ENCODE results near the gene MGAT4D.

The MGAT4D gene

DNA sequence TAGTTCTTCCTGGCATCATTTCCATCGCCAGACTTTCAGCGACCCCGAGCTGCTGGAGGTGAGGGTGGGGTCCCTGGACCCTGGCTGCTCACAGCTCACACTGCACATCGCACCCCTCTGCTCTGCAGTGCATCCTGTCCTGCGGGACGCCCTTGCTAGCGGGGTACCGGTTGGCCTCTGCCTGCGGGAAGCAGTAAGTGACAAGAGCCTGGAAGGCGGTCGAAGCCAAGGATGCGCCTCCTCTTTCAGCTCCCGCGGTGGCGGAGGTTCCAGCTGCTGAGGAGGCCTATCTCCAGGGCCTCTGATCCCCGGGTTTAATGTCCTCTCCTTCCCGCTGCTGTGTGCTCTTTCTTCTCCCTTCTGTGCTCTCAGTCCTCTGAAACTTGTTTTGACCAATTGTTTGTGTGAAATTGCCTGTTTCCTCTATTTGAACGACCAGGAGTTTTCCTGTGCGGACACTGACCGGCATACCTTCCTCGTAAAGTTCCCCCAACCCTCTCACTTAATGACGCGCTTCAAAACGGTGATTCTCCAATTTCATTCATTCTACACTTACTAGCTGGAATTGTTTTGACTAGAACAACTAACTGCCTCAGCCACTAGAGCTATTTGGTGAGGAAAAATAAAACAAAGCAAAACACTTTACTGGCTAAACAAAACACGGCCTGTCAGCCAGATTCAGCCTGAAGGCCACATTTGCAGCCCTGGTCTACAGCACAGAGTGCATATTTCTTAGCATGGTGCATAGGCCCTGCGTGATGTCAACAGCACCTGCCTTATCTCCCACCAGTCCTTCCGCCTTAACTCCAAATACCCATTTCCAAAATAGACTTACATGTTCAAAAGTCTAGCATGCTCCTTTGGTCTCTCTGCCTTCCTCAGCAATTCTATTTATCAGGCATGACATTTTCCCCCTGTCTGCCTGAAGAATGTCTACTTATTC, 28.0 kb downstream of the MGAT4D start:
- no peaks in the 10 kb centered on the region for H4K20me1 ChIP-seq (ENCODE audit: insufficient read depth, low read length)
- H3K4me3 ChIP-seq (ENCODE audit: low read depth, low read length, poor library complexity, severe bottlenecking) = no peak overlapping the region
- TF ChIP-seq EZH2 (IDR thresholded peaks at IDR 0.05; ENCODE audit: borderline replicate concordance, low read length) = no peak
- TF ChIP-seq, protein P1, sequence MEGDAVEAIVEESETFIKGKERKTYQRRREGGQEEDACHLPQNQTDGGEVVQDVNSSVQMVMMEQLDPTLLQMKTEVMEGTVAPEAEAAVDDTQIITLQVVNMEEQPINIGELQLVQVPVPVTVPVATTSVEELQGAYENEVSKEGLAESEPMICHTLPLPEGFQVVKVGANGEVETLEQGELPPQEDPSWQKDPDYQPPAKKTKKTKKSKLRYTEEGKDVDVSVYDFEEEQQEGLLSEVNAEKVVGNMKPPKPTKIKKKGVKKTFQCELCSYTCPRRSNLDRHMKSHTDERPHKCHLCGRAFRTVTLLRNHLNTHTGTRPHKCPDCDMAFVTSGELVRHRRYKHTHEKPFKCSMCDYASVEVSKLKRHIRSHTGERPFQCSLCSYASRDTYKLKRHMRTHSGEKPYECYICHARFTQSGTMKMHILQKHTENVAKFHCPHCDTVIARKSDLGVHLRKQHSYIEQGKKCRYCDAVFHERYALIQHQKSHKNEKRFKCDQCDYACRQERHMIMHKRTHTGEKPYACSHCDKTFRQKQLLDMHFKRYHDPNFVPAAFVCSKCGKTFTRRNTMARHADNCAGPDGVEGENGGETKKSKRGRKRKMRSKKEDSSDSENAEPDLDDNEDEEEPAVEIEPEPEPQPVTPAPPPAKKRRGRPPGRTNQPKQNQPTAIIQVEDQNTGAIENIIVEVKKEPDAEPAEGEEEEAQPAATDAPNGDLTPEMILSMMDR (IDR thresholded peaks at IDR 0.05; ENCODE audit: low read length) = no peak
- H3K9ac ChIP-seq (ENCODE audit: low read length) = no peak overlapping the region
- no peaks in the 10 kb centered on the region for H3K4me1 ChIP-seq (ENCODE audit: insufficient read depth, low read length, severe bottlenecking)
- H3K36me3 ChIP-seq (ENCODE audit: insufficient read depth, low read length) = no peaks in the 10 kb centered on the region
- no peak overlapping the region for H3K27ac ChIP-seq (ENCODE audit: low read depth, low read length, poor library complexity, severe bottlenecking)
- no peaks in the 10 kb centered on the region for H3K9me3 ChIP-seq (ENCODE audit: low read length)
- H3K79me2 ChIP-seq (ENCODE audit: insufficient read depth, low read length) = no peaks in the 10 kb centered on the region
- no peaks in the 10 kb centered on the region for H3K27me3 ChIP-seq (ENCODE audit: insufficient read depth, low read length)
- H3K4me2 ChIP-seq (ENCODE audit: low read length) = no peak overlapping the region
- H2AFZ ChIP-seq (ENCODE audit: low read length) = no peak overlapping the region
- H3K9me2 ChIP-seq (ENCODE audit: low read depth, low read length) = no peaks in the 10 kb centered on the region
- H3F3A ChIP-seq (ENCODE audit: insufficient read depth, low read length) = no peaks in the 10 kb centered on the region

DNA sequence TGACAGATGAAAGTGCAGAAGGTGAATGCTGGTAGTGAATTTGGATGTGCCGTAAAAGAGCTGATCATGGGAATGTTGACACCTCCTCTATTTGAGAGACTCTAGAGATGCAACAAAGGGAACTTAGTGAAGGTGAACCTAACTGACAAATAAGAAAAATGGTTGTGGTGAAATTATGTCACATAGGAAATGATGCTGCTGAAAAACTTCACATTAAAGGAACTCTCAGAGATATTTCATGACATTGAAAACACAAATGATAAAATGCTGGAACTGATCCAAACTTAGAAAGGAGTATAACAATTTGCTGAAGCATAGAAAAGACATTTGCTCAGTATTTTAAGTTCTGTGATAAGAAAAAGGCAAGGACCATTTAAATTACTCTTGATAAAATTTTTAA, 31.9 kb downstream of the MGAT4D start:
- no peaks in the 10 kb centered on the region for H3F3A ChIP-seq (ENCODE audit: insufficient read depth, low read length)
- no peak overlapping the region for H3K4me3 ChIP-seq (ENCODE audit: low read depth, low read length, poor library complexity, severe bottlenecking)
- H3K27me3 ChIP-seq (ENCODE audit: insufficient read depth, low read length) = no peaks in the 10 kb centered on the region
- H3K27ac ChIP-seq (ENCODE audit: low read depth, low read length, poor library complexity, severe bottlenecking) = no peak overlapping the region
- no peaks in the 10 kb centered on the region for H3K79me2 ChIP-seq (ENCODE audit: insufficient read depth, low read length)
- no peak overlapping the region for H2AFZ ChIP-seq (ENCODE audit: low read length)
- no peaks in the 10 kb centered on the region for H3K9me2 ChIP-seq (ENCODE audit: low read depth, low read length)
- H3K36me3 ChIP-seq (ENCODE audit: insufficient read depth, low read length) = no peaks in the 10 kb centered on the region
- TF ChIP-seq EZH2 (IDR thresholded peaks at IDR 0.05; ENCODE audit: borderline replicate concordance, low read length) = no peak
- TF ChIP-seq, protein P1 (IDR thresholded peaks at IDR 0.05; ENCODE audit: low read length) = no peak
- H3K4me2 ChIP-seq (ENCODE audit: low read length) = no peak overlapping the region
- no peaks in the 10 kb centered on the region for H3K9me3 ChIP-seq (ENCODE audit: low read length)
- no peaks in the 10 kb centered on the region for H3K4me1 ChIP-seq (ENCODE audit: insufficient read depth, low read length, severe bottlenecking)
- no peaks in the 10 kb centered on the region for H4K20me1 ChIP-seq (ENCODE audit: insufficient read depth, low read length)
- no peak overlapping the region for H3K9ac ChIP-seq (ENCODE audit: low read length)

DNA sequence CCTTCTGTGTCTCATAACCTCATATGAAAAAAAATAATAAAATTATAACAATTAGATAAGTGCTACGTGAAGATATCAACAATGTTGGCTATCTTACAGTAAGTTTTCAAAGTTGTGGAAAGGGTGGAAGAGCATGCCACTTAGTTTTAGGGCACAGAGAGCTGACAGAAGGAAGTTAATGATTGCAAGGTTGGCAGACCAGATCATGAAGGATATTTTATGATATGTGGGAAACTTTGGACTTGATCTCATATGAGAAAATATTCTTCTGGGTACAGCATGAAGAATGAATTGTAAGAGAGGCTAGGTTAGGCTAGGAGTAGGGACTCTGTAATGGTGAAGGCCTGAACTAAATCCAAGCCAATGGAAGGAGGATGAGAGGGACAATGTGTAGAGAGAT, 34.5 kb downstream of the MGAT4D start:
- Histone ChIP-seq H3K36me3 (ENCODE audit: insufficient read depth, low read length) (no peaks in the 10 kb centered on the region), H4K20me1 (ENCODE audit: insufficient read depth, low read length) (no peaks in the 10 kb centered on the region), H3K27ac (ENCODE audit: low read depth, low read length, poor library complexity, severe bottlenecking) (no peak overlapping the region), H3K79me2 (ENCODE audit: insufficient read depth, low read length) (no peaks in the 10 kb centered on the region), H3K27me3 (ENCODE audit: insufficient read depth, low read length) (no peaks in the 10 kb centered on the region), H3K9ac (ENCODE audit: low read length) (no peak overlapping the region), H3K9me2 (ENCODE audit: low read depth, low read length) (no peaks in the 10 kb centered on the region), H3F3A (ENCODE audit: insufficient read depth, low read length) (no peaks in the 10 kb centered on the region), H3K4me1 (ENCODE audit: insufficient read depth, low read length, severe bottlenecking) (no peaks in the 10 kb centered on the region), H2AFZ (ENCODE audit: low read length) (no peak overlapping the region), H3K9me3 (ENCODE audit: low read length) (no peaks in the 10 kb centered on the region), H3K4me3 (ENCODE audit: low read depth, low read length, poor library complexity, severe bottlenecking) (no peak overlapping the region), H3K4me2 (ENCODE audit: low read length) (no peak overlapping the region)
- no peak for TF ChIP-seq EZH2 (IDR thresholded peaks at IDR 0.05; ENCODE audit: borderline replicate concordance, low read length)
- TF ChIP-seq, protein P1 (IDR thresholded peaks at IDR 0.05; ENCODE audit: low read length) = no peak
